GM23248 (cell line): ENCODE measurements around the gene IL26.

Experiments
- EZH2 ChIP-seq: fragments of 200-600 bp; sonication (generic); IDR thresholded peaks from 2 replicates; pipeline ENCODE4 v1.6.1; 2018; ENCODE audit warnings: antibody characterized with exemption, mild to moderate bottlenecking; ENCODE audit not compliant: insufficient read depth, poor library complexity, severe bottlenecking
- EZH2phosphoT487 ChIP-seq: fragments of 200-600 bp; sonication (generic); IDR thresholded peaks from 2 replicates; pipeline ENCODE4 v1.6.1; 2018; ENCODE audit warnings: antibody characterized with exemption, moderate library complexity, mild to moderate bottlenecking, low read depth; ENCODE audit not compliant: insufficient read depth

DNA sequence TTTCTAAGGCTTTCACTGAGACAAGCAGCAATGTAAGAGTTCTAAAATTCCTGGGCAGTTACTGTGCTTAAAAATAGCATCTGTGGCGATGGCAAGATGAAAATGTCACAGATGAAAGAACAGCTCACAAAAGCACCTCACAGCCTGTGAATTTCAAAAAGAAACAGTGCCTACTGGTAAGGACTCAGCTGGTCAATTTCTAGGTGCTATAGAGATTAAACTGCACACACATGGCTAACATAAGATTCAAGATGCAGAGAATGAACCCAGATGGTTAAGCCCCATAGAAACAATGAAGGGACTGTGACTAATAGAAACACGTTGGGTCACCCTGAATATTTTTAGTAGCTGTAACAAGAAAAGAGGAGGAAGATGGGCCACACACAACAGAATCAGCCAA is 12.0 kb upstream of the IL26 start:
- no peak for TF ChIP-seq EZH2
- no peak for TF ChIP-seq EZH2phosphoT487
